Stimulated activated naive B cell treated with anti-CD40 and anti-IgM and Interleukin-4, amounts not matched to agents 10 μg/mL and 1 μg/mL and 100 μg/mL, for 72 hours (primary cell): Measurements from ENCODE around the gene HTR4.

Experiments
- ATAC-seq, 2 donors: fragments of 150-1000 bp; cut with Tn5 transposase; replicated peaks; 2 replicates each; pipeline ENCODE4 v1.10.0; 2021; ENCODE audit warnings: moderate library complexity in 1 of 2
- DNase-seq: peaks from one replicate; pipeline ENCODE4 v3.0.0; 2021
- H3K27ac Mint-ChIP-seq: one replicate; pipeline ENCODE4 v1.8.0; 2022; ENCODE audit warnings: mild to moderate bottlenecking, mixed read lengths
- H3K27me3 Mint-ChIP-seq, 2 donors: one replicate each; pipeline ENCODE4 v1.8.0; 2022; ENCODE audit warnings: mixed read lengths in 2 of 2
- H3K36me3 Mint-ChIP-seq, 2 donors: one replicate each; pipeline ENCODE4 v1.8.0; 2022; ENCODE audit warnings: mixed read lengths in 2 of 2, mild to moderate bottlenecking in 1 of 2
- H3K4me1 Mint-ChIP-seq, 2 donors: one replicate each; pipeline ENCODE4 v1.8.0; 2022; ENCODE audit warnings: mixed read lengths in 2 of 2, mild to moderate bottlenecking in 1 of 2
- H3K4me3 Mint-ChIP-seq, 2 donors: one replicate each; pipeline ENCODE4 v1.8.0; 2022; ENCODE audit warnings: mild to moderate bottlenecking in 2 of 2, mixed read lengths in 2 of 2, moderate library complexity in 1 of 2
- H3K9me3 Mint-ChIP-seq, 2 donors: one replicate each; pipeline ENCODE4 v1.8.0; 2022; ENCODE audit warnings: mixed read lengths in 2 of 2, mild to moderate bottlenecking in 1 of 2

Gene HTR4

GRCh38 chr5:148639081-148639480 is 15.2 kb downstream of the HTR4 start:
- no peaks in the 10 kb centered on the region for H3K9me3 Mint-ChIP-seq

GRCh38 chr5:148636353-148636752 is 18.0 kb downstream of the HTR4 start:
- Mint-ChIP-seq H3K4me3 (no peak overlapping the region), H3K36me3 (no peaks in the 10 kb centered on the region), H3K27me3 (peaks cover 13 to 18% of the 10 kb centered on the region in 2 donors), H3K4me1 (no peaks in the 10 kb centered on the region), H3K27ac (no peak overlapping the region), H3K9me3 (no peaks in the 10 kb centered on the region)
- DNase-seq = no peak
- ATAC-seq = no peak

More at GRCh38 chr5:148639081-148639480, 15.2 kb downstream of the HTR4 start:
- no peaks in the 10 kb centered on the region for H3K36me3 Mint-ChIP-seq
- no peak overlapping the region for H3K4me3 Mint-ChIP-seq
- ATAC-seq (no peak), DNase-seq (no peak)
- H3K27me3 Mint-ChIP-seq = peaks cover 13 to 17% of the 10 kb centered on the region in 2 donors
- H3K27ac Mint-ChIP-seq = no peak overlapping the region
- H3K4me1 Mint-ChIP-seq = no peaks in the 10 kb centered on the region

- Mint-ChIP-seq H3K27me3 (peaks cover 13 to 22% of the 10 kb centered on the region in 2 donors), H3K9me3 (no peaks in the 10 kb centered on the region), H3K27ac (no peak overlapping the region), H3K36me3 (no peaks in the 10 kb centered on the region), H3K4me3 (no peak overlapping the region), H3K4me1 (no peaks in the 10 kb centered on the region)
- ATAC-seq (no peak), DNase-seq (no peak)
Observed at GRCh38 chr5:148635321-148636083, 18.8 kb downstream of the HTR4 start.

GRCh38 chr5:148633067-148633377 is 21.3 kb downstream of the HTR4 start:
- H3K27me3 Mint-ChIP-seq = peaks cover 0 to 10% of the 10 kb centered on the region in 2 donors
- H3K27ac Mint-ChIP-seq = no peak overlapping the region
- no peaks in the 10 kb centered on the region for H3K9me3 Mint-ChIP-seq
- no peaks in the 10 kb centered on the region for H3K4me1 Mint-ChIP-seq
- H3K36me3 Mint-ChIP-seq = no peaks in the 10 kb centered on the region
- DNase-seq (no peak), ATAC-seq (no peak)
- no peak overlapping the region for H3K4me3 Mint-ChIP-seq

- Mint-ChIP-seq H3K27me3 (peaks cover 0 to 6% of the 10 kb centered on the region in 2 donors), H3K36me3 (no peaks in the 10 kb centered on the region), H3K9me3 (no peaks in the 10 kb centered on the region), H3K27ac (no peak overlapping the region), H3K4me1 (no peaks in the 10 kb centered on the region), H3K4me3 (no peak overlapping the region)
- DNase-seq (no peak), ATAC-seq (no peak)
Observed at GRCh38 chr5:148632255-148633066, 21.9 kb downstream of the HTR4 start.

GRCh38 chr5:148626986-148627385 is 27.3 kb downstream of the HTR4 start:
- no peak overlapping the region for H3K27ac Mint-ChIP-seq
- no peaks in the 10 kb centered on the region for H3K9me3 Mint-ChIP-seq
- H3K27me3 Mint-ChIP-seq = peaks cover 5 to 6% of the 10 kb centered on the region in 2 donors
- ATAC-seq (no peak), DNase-seq (no peak)
- no peak overlapping the region for H3K4me3 Mint-ChIP-seq
- H3K4me1 Mint-ChIP-seq = no peaks in the 10 kb centered on the region
- no peaks in the 10 kb centered on the region for H3K36me3 Mint-ChIP-seq

GRCh38 chr5:148626081-148626613 is 28.2 kb downstream of the HTR4 start:
- no peak overlapping the region for H3K4me3 Mint-ChIP-seq
- DNase-seq = no peak
- ATAC-seq = no peak
- H3K27ac Mint-ChIP-seq = no peak overlapping the region
- H3K27me3 Mint-ChIP-seq = peaks cover 2 to 8% of the 10 kb centered on the region in 2 donors
- H3K36me3 Mint-ChIP-seq = no peaks in the 10 kb centered on the region
- no peaks in the 10 kb centered on the region for H3K9me3 Mint-ChIP-seq
- no peaks in the 10 kb centered on the region for H3K4me1 Mint-ChIP-seq

GRCh38 chr5:148625250-148625649 is 29.1 kb downstream of the HTR4 start:
- H3K36me3 Mint-ChIP-seq = no peaks in the 10 kb centered on the region
- no peak overlapping the region for H3K4me3 Mint-ChIP-seq
- ATAC-seq (no peak), DNase-seq (no peak)
- H3K4me1 Mint-ChIP-seq = no peaks in the 10 kb centered on the region
- peaks cover 0 to 13% of the 10 kb centered on the region in 2 donors for H3K27me3 Mint-ChIP-seq
- no peaks in the 10 kb centered on the region for H3K9me3 Mint-ChIP-seq
- H3K27ac Mint-ChIP-seq = no peak overlapping the region

- H3K27ac Mint-ChIP-seq = no peak overlapping the region
- peaks cover 0 to 13% of the 10 kb centered on the region in 2 donors for H3K27me3 Mint-ChIP-seq
- no peak for DNase-seq
- H3K4me1 Mint-ChIP-seq = no peaks in the 10 kb centered on the region
- H3K36me3 Mint-ChIP-seq = no peaks in the 10 kb centered on the region
- no peak for ATAC-seq
- no peaks in the 10 kb centered on the region for H3K9me3 Mint-ChIP-seq
- no peak overlapping the region for H3K4me3 Mint-ChIP-seq
Observed at GRCh38 chr5:148623741-148624140, 30.6 kb downstream of the HTR4 start.

GRCh38 chr5:148623101-148623500 is 31.2 kb downstream of the HTR4 start:
- no peaks in the 10 kb centered on the region for H3K36me3 Mint-ChIP-seq
- no peak overlapping the region for H3K27ac Mint-ChIP-seq
- ATAC-seq (no peak), DNase-seq (no peak)
- no peak overlapping the region for H3K4me3 Mint-ChIP-seq
- H3K4me1 Mint-ChIP-seq = no peaks in the 10 kb centered on the region
- H3K9me3 Mint-ChIP-seq = no peaks in the 10 kb centered on the region
- H3K27me3 Mint-ChIP-seq = peaks cover 0 to 13% of the 10 kb centered on the region in 2 donors

- Mint-ChIP-seq H3K36me3 (no peaks in the 10 kb centered on the region), H3K27me3 (peaks cover 0 to 13% of the 10 kb centered on the region in 2 donors), H3K9me3 (peaks cover 0 to 2% of the 10 kb centered on the region in 2 donors), H3K27ac (no peak overlapping the region), H3K4me3 (no peak overlapping the region), H3K4me1 (no peaks in the 10 kb centered on the region)
- ATAC-seq = no peak
- no peak for DNase-seq
Observed at GRCh38 chr5:148620696-148621095, 33.6 kb downstream of the HTR4 start.

GRCh38 chr5:148620091-148620490 is 34.2 kb downstream of the HTR4 start:
- DNase-seq (no peak), ATAC-seq (no peak)
- Mint-ChIP-seq H3K9me3 (peaks cover 0 to 2% of the 10 kb centered on the region in 2 donors), H3K4me1 (no peaks in the 10 kb centered on the region), H3K36me3 (no peaks in the 10 kb centered on the region), H3K4me3 (no peak overlapping the region), H3K27ac (no peak overlapping the region), H3K27me3 (peaks cover 0 to 13% of the 10 kb centered on the region in 2 donors)

- DNase-seq = no peak
- H3K4me1 Mint-ChIP-seq = no peaks in the 10 kb centered on the region
- H3K36me3 Mint-ChIP-seq = no peaks in the 10 kb centered on the region
- no peak overlapping the region for H3K27ac Mint-ChIP-seq
- no peak overlapping the region for H3K4me3 Mint-ChIP-seq
- no peak for ATAC-seq
- peaks cover 0 to 13% of the 10 kb centered on the region in 2 donors for H3K27me3 Mint-ChIP-seq
- H3K9me3 Mint-ChIP-seq = peaks cover 0 to 2% of the 10 kb centered on the region in 2 donors
Observed at GRCh38 chr5:148619484-148619883, 34.8 kb downstream of the HTR4 start.

- Mint-ChIP-seq H3K4me3 (no peak overlapping the region), H3K4me1 (no peaks in the 10 kb centered on the region), H3K27ac (no peak overlapping the region), H3K27me3 (peaks cover 0 to 1% of the 10 kb centered on the region in 2 donors), H3K36me3 (no peaks in the 10 kb centered on the region), H3K9me3 (peaks cover 0 to 2% of the 10 kb centered on the region in 2 donors)
- DNase-seq = no peak
- ATAC-seq = no peak
Observed at GRCh38 chr5:148615644-148616275, 38.6 kb downstream of the HTR4 start.
